ENCODE measurements around the gene TBC1D9B.

Gene TBC1D9B

GRCh38 chr5:179868541-179868940 is 39.2 kb downstream of the TBC1D9B start:
- no peak for ATAC-seq

- no peak for ATAC-seq
Observed at GRCh38 chr5:179867476-179867875, 40.2 kb downstream of the TBC1D9B start.

- no peak for ATAC-seq
Observed at GRCh38 chr5:179867079-179867465, 40.6 kb downstream of the TBC1D9B start.

GRCh38 chr5:179866241-179867078 is 41.2 kb downstream of the TBC1D9B start:
- ATAC-seq: peak; percentile 58 to 66

GRCh38 chr5:179865491-179866240 is 42.0 kb downstream of the TBC1D9B start:
- ATAC-seq: no peak

GRCh38 chr5:179864686-179865085 is 43.0 kb downstream of the TBC1D9B start:
- no peak for ATAC-seq

GRCh38 chr5:179863449-179864085 is 44.1 kb downstream of the TBC1D9B start:
- no peak for ATAC-seq

GRCh38 chr5:179862891-179863290 is 44.8 kb downstream of the TBC1D9B start:
- no peak for ATAC-seq

GRCh38 chr5:179862296-179862695 is 45.4 kb downstream of the TBC1D9B start:
- no peak for ATAC-seq

GRCh38 chr5:179860301-179860700 is 47.4 kb downstream of the TBC1D9B start:
- no peak for ATAC-seq

- peak; percentile 98 for ATAC-seq
Observed at GRCh38 chr5:179858586-179859427, 48.9 kb downstream of the TBC1D9B start, which contains the start of gene MRNIP. TSS of gene MRNIP (minus strand) at chr5:179858817. CDS start at chr5:179858796, 21 bp downstream.

- ATAC-seq: peak; percentile 63 to 71
Observed at GRCh38 chr5:179858241-179858585, 49.5 kb downstream of the TBC1D9B start.

- ATAC-seq: no peak
Observed at GRCh38 chr5:179854356-179854755, 53.3 kb downstream of the TBC1D9B start.

- ATAC-seq: no peak
Observed at GRCh38 chr5:179852993-179853547, 54.6 kb downstream of the TBC1D9B start.

- no peak for ATAC-seq
Observed at GRCh38 chr5:179841621-179842020, 66.1 kb downstream of the TBC1D9B start.

- no peak for ATAC-seq
Observed at GRCh38 chr5:179840766-179841165, 66.9 kb downstream of the TBC1D9B start.

GRCh38 chr5:179840321-179840720 is 67.4 kb downstream of the TBC1D9B start:
- no peak for ATAC-seq

GRCh38 chr5:179839328-179840256 is 68.1 kb downstream of the TBC1D9B start:
- no peak for ATAC-seq

GRCh38 chr5:179837076-179838011 is 70.4 kb downstream of the TBC1D9B start:
- ATAC-seq: no peak
